Activated CD8-positive, alpha-beta T cell treated with anti-CD3 and anti-CD28 coated beads for 36 hours (primary cell): ENCODE measurements around the gene NAA30. TPM values are rescaled to one million over a fixed set of nuclear protein-coding genes. Genes with fewer than 3 reads are reported as not detected.
"Not testable (repeated sequence)": the region's sequence is repeated elsewhere in the genome, so short reads cannot be mapped to it uniquely, and the experiment has no call there.

ENCODE experiments used
- ATAC-seq: fragments of 200-7000 bp; cut with Tn5 transposase; one replicate; pipeline ENCODE4 v1.10.0; 2021; ENCODE audit warnings: mild to moderate bottlenecking, moderate library complexity
- CTCF ChIA-PET: fragments of 350-600 bp; sonication (Branson Sonifier 250); formaldehyde crosslinking; loops from one replicate; lab custom pipeline; 2021; ENCODE audit warnings: antibody characterized with exemption; lab: Charles Lee
- POLR2A ChIA-PET: fragments of 350-600 bp; sonication (Branson Sonifier 250); formaldehyde crosslinking; loops from one replicate; lab custom pipeline; 2021; ENCODE audit warnings: antibody characterized with exemption; lab: Charles Lee
- DNase-seq: peaks from one replicate; pipeline ENCODE4 v3.0.0-alpha.2; 2020
- H3K27ac Mint-ChIP-seq: one replicate; pipeline ENCODE4 v1.8.0; 2021; ENCODE audit warnings: mild to moderate bottlenecking, mixed read lengths
- H3K27me3 Mint-ChIP-seq: one replicate; pipeline ENCODE4 v1.8.0; 2021; ENCODE audit warnings: mixed read lengths
- H3K36me3 Mint-ChIP-seq: one replicate; pipeline ENCODE4 v1.8.0; 2021; ENCODE audit warnings: low read depth, mixed read lengths
- H3K4me1 Mint-ChIP-seq: one replicate; pipeline ENCODE4 v1.8.0; 2021; ENCODE audit warnings: low read depth, mixed read lengths
- H3K4me3 Mint-ChIP-seq: one replicate; pipeline ENCODE4 v1.8.0; 2021; ENCODE audit warnings: mild to moderate bottlenecking, moderate library complexity, mixed read lengths
- H3K9me3 Mint-ChIP-seq: one replicate; pipeline ENCODE4 v1.8.0; 2021; ENCODE audit warnings: mixed read lengths
- intact Hi-C: fragments of 100-400 bp; cut with micrococcal nuclease; formaldehyde crosslinking; loops from one replicate; pipeline ENCODE4 v1.10.0; 2022
- total RNA-seq, 2 experiments: library from RNA; stranded (reverse); gene quantifications; one replicate each; pipeline ENCODE4 v1.2.3, GENCODE V29; 2021
- TF ChIP-seq, protein P1 (sequence below): fragments of 200-600 bp; IDR thresholded peaks from one replicate; pipeline ENCODE4 v1.8.0; 2022; ENCODE audit warnings: antibody characterized with exemption, mild to moderate bottlenecking

The NAA30 gene
- total RNA-seq, 2 experiments from 2014 or later = 13.7 to 14.1 TPM

DNA sequence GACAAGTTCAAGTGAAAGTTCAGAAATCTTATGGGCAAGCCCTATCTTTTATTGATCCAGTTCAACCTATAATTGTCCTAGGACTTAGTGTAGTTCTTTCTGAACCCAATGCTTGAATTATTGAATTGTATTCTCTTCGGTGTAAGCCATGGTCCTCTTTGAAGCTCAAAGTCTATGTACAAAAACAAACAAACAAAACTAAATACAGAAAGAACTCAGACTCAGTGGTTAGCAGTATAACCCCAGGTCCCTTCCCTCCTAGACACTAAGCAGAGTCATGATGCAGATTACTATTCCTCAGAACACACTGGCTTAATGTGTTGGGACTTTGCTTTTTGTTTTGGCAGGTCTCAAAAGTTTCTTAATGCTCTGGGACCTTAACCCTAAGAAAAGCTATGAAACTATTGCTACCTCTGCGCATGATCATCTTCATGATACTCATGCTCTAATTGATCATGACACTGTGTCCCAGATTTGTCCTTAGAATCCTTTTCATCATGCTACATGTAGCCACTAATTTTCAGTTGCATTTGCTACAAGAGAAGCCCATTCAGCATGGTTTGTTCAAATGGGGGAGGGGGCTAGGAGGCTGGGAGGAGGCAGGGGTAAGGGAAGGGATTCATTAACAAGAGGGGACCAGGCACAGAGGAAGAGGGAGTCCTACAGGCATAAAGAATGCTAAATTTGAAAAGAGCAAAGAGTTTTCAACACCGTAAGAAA lies 35.1 kb upstream of the NAA30 start:
- TF ChIP-seq, protein P1, sequence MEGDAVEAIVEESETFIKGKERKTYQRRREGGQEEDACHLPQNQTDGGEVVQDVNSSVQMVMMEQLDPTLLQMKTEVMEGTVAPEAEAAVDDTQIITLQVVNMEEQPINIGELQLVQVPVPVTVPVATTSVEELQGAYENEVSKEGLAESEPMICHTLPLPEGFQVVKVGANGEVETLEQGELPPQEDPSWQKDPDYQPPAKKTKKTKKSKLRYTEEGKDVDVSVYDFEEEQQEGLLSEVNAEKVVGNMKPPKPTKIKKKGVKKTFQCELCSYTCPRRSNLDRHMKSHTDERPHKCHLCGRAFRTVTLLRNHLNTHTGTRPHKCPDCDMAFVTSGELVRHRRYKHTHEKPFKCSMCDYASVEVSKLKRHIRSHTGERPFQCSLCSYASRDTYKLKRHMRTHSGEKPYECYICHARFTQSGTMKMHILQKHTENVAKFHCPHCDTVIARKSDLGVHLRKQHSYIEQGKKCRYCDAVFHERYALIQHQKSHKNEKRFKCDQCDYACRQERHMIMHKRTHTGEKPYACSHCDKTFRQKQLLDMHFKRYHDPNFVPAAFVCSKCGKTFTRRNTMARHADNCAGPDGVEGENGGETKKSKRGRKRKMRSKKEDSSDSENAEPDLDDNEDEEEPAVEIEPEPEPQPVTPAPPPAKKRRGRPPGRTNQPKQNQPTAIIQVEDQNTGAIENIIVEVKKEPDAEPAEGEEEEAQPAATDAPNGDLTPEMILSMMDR = no peak
- ChIA-PET CTCF (no interaction called here), POLR2A (no interaction called here)
- Mint-ChIP-seq H3K4me3 (no peak overlapping the region), H3K36me3 (no peaks in the 10 kb centered on the region), H3K9me3 (no peaks in the 10 kb centered on the region), H3K4me1 (no peaks in the 10 kb centered on the region), H3K27me3 (peaks cover 12% of the 10 kb centered on the region), H3K27ac (no peak overlapping the region)
- no peak for DNase-seq
- ATAC-seq = no peak
- intact Hi-C loops = no loop called here

DNA sequence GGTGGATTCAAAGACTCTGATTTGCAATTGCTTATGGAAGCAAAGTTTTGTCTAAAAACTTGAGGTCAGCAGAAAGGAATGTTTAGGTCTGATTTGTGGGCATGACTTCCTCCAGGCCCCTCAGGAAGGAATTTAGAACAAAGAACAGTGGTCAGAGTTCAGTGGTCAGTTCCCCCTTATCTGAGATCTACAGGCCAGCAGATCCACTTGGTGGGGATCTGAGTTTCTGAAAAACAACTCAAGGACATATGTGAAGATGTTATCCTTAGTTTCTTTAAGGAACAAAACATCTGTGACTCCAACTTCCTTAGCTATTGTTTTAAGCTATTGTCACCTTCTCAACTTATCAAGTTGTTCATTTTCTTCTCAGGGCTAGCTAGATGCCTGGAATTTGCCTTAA lies 28.0 kb upstream of the NAA30 start:
- no peaks in the 10 kb centered on the region for H3K9me3 Mint-ChIP-seq
- TF ChIP-seq, protein P1 = no peak
- intact Hi-C loops = no loop called here
- H3K36me3 Mint-ChIP-seq = no peaks in the 10 kb centered on the region
- H3K27me3 Mint-ChIP-seq = peaks cover 12% of the 10 kb centered on the region
- no peaks in the 10 kb centered on the region for H3K4me1 Mint-ChIP-seq
- POLR2A ChIA-PET = no interaction called here
- CTCF ChIA-PET = no interaction called here
- ATAC-seq (no peak), DNase-seq (no peak)
- H3K27ac Mint-ChIP-seq = no peak overlapping the region
- H3K4me3 Mint-ChIP-seq = no peak overlapping the region

DNA sequence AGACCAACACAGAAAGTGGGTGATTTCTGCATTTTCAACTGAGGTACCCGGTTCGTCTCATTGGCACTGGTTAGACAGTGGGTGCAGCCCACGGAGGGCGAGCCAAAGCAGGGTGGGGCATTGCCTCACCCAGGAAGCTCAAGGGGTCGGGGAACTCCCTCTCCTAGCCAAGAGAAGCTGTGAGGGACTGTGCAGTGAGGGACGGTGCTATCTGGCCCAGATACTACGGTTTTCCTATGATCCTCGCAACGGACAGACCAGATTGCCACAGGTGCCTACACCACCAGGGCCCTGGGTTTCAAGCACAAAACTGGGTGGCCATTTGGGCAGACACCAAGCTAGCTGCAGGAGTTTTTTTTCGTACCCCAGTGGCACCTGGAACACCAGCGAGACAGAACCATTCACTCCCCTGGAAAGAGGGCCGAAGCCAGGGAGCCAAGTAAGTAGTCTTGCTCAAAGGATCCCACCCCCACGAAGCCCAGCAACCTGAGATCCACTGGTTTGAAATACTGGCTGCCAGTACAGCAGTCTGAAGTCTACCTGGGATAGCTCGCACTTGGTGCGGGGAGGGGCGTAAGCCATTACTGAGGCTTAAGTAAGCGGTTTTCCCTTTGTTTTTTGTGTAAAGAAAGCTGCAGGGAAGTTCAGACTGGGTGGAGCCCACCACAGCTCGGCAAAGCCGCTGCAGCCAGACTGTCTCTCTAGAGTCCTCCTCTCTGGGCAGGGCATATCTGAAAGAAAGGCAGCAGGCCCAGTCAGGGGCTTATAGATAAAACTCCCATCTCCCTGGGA lies 25.5 kb upstream of the NAA30 start:
- no peak overlapping the region for H3K27ac Mint-ChIP-seq
- ChIA-PET POLR2A (no interaction called here), CTCF (interaction anchor here (1.2 kb wide), 1 partner anchor 26 kb away, joined by 3 read pairs; the partner anchor contains the start of gene NAA30)
- H3K27me3 Mint-ChIP-seq = peaks cover 12% of the 10 kb centered on the region
- no peak for DNase-seq
- H3K36me3 Mint-ChIP-seq = no peaks in the 10 kb centered on the region
- H3K9me3 Mint-ChIP-seq = peaks cover 2% of the 10 kb centered on the region
- intact Hi-C loops = no loop called here
- no peaks in the 10 kb centered on the region for H3K4me1 Mint-ChIP-seq
- no peak for ATAC-seq
- no peak overlapping the region for H3K4me3 Mint-ChIP-seq
- TF ChIP-seq, protein P1 = no peak

DNA sequence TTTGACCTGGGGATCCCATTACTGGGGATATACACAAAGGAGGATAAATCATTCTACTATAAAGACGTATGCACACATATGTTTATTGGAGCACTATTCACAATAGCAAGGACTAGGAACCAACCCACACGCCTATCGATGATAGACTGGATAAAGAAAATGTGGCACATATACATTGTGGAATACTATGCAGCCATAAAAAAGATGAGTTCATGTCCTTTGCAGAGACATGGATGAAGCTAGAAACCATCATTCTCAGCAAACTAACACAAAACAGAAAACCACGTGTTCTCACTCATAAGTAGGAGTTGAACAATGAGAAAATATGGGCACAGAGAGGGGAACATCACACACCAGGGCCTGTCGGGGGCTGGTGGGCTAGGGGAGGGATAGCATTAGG lies 20.2 kb upstream of the NAA30 start:
- ATAC-seq, H3K36me3 Mint-ChIP-seq, H3K9me3 Mint-ChIP-seq, DNase-seq, H3K27ac Mint-ChIP-seq, intact Hi-C loops, H3K27me3 Mint-ChIP-seq, POLR2A ChIA-PET, H3K4me1 Mint-ChIP-seq, CTCF ChIA-PET, H3K4me3 Mint-ChIP-seq: not testable (repeated sequence)

DNA sequence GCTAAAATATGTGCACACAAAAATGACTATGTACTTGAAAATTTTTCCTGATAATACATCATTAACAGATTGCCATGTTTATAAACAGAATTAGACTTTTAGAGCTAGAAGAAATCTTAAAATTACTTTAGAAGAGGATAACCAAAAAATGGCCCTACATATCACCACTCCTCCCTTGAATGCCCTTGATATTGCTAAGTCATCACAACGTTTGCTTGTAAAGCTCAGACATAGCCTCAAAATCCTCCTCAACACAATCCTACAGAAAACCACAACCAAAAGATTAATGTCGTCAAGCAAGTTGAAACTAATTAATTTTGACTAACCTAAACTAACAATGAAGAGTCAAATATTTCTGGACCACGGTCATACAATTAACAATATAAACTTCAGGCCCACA lies 19.4 kb upstream of the NAA30 start:
- H3K4me3 Mint-ChIP-seq = no peak overlapping the region
- DNase-seq (no peak), ATAC-seq (no peak)
- CTCF ChIA-PET = no interaction called here
- intact Hi-C loops = no loop called here
- peaks cover 5% of the 10 kb centered on the region for H3K27me3 Mint-ChIP-seq
- no peaks in the 10 kb centered on the region for H3K4me1 Mint-ChIP-seq
- TF ChIP-seq, protein P1 = no peak
- H3K36me3 Mint-ChIP-seq = no peaks in the 10 kb centered on the region
- peaks cover 3% of the 10 kb centered on the region for H3K9me3 Mint-ChIP-seq
- POLR2A ChIA-PET = no interaction called here
- H3K27ac Mint-ChIP-seq = no peak overlapping the region
